Karpas-422 (cell line): ENCODE measurements around the gene SLC25A26. TPM values are rescaled to one million over a fixed set of nuclear protein-coding genes. Genes with fewer than 3 reads are reported as not detected.

Experiments used
- DNase-seq: peaks from one replicate; pipeline ENCODE4 v3.0.0-alpha.2; 2015
- H2AFZ ChIP-seq: fragments of 200-600 bp; sonication (generic); 2 replicates; pipeline ENCODE4 v1.6.1; 2014; ENCODE audit warnings: antibody characterized with exemption, low read length, mixed read lengths
- H3K27ac ChIP-seq: fragments of 200-600 bp; sonication (generic); 2 replicates; pipeline ENCODE4 v1.5.1; 2014; ENCODE audit warnings: mild to moderate bottlenecking, low read length, moderate library complexity
- H3K27me3 ChIP-seq: fragments of 200-600 bp; sonication (generic); 2 replicates; pipeline ENCODE4 v1.6.1; 2014; ENCODE audit warnings: low read length, mixed read lengths
- H3K36me3 ChIP-seq: fragments of 200-600 bp; sonication (generic); 2 replicates; pipeline ENCODE4 v1.6.1; 2014; ENCODE audit warnings: low read length, mixed read lengths; ENCODE audit not compliant: insufficient read depth
- H3K4me1 ChIP-seq: fragments of 200-600 bp; sonication (generic); 2 replicates; pipeline ENCODE4 v1.6.1; 2014; ENCODE audit warnings: mild to moderate bottlenecking, low read length, mixed read lengths
- H3K4me2 ChIP-seq: fragments of 200-600 bp; sonication (generic); 2 replicates; pipeline ENCODE4 v1.6.1; 2014; ENCODE audit warnings: low read length, low read depth, mild to moderate bottlenecking; ENCODE audit not compliant: poor library complexity, severe bottlenecking
- H3K4me3 ChIP-seq: fragments of 200-600 bp; sonication (generic); 2 replicates; pipeline ENCODE4 v1.5.1; 2014; ENCODE audit warnings: mild to moderate bottlenecking, antibody characterized with exemption, low read length, mixed read lengths
- H3K79me2 ChIP-seq: fragments of 200-600 bp; sonication (generic); 2 replicates; pipeline ENCODE4 v1.6.1; 2014; ENCODE audit warnings: mild to moderate bottlenecking, low read length, mixed read lengths
- H3K9ac ChIP-seq: fragments of 200-600 bp; sonication (generic); 2 replicates; pipeline ENCODE4 v1.6.0; 2014; ENCODE audit warnings: low read length
- H3K9me2 ChIP-seq: fragments of 200-600 bp; sonication (generic), shearing (Covaris generic); replicated peaks from 2 replicates; pipeline ENCODE4 v1.6.0; 2014; ENCODE audit warnings: mild to moderate bottlenecking, low read length, moderate library complexity; ENCODE audit not compliant: insufficient read depth
- H3K9me3 ChIP-seq: fragments of 300-700, 200-600 bp; sonication (generic); 2 replicates; pipeline ENCODE4 v1.6.1; 2014; ENCODE audit warnings: low read length, mixed read lengths
- H4K20me1 ChIP-seq: fragments of 200-600 bp; sonication (generic); 2 replicates; pipeline ENCODE4 v1.6.1; 2014; ENCODE audit warnings: mild to moderate bottlenecking, antibody characterized with exemption, low read length, low read depth; ENCODE audit not compliant: insufficient read depth
- total RNA-seq: library from RNA; depleted of rRNA; stranded (reverse); fragments of >200 nt; shearing (Covaris generic); gene quantifications from 2 replicates; pipeline ENCODE4 v1.2.3, GENCODE V29; 2014; ENCODE audit warnings: low replicate concordance; rRNA removed

The SLC25A26 gene
- total RNA-seq = 23.2 and 42.1 TPM in 2 replicates

GRCh38 chr3:66220602-66221377 lies at the start of gene SLC25A26:
TSS of gene SLC25A26 (plus strand) at chr3:66221001. CDS start at chr3:66221095, 94 bp downstream.
- Histone ChIP-seq H4K20me1 (no peaks in the 10 kb centered on the region), H3K9me3 (no peaks in the 10 kb centered on the region), H3K36me3 (peaks cover 5% of the 10 kb centered on the region; the same call in 1 of the 2 replicates), H3K27me3 (no peaks in the 10 kb centered on the region), H3K4me3 (peak within 1 kb of the TSS; percentile 76), H3K79me2 (peaks cover 35% of the 10 kb centered on the region), H2AFZ (peak within 1 kb of the TSS; percentile 82), H3K4me1 (peaks cover 16% of the 10 kb centered on the region), H3K4me2 (peak within 1 kb of the TSS; percentile 97), H3K27ac (no peak within 1 kb of the TSS; the same call in 1 of the 2 replicates), H3K9me2 (no peaks in the 10 kb centered on the region), H3K9ac (peak within 1 kb of the TSS; percentile 76)
- peak; percentile 98 for DNase-seq

- no peak for DNase-seq
- no peak overlapping the region for H3K9ac ChIP-seq
- no peak overlapping the region for H3K4me3 ChIP-seq
Measured at GRCh38 chr3:66172394-66172793, 48.4 kb upstream of the SLC25A26 start.

GRCh38 chr3:66177026-66177425 lies 43.8 kb upstream of the SLC25A26 start:
- no peak overlapping the region for H3K9ac ChIP-seq
- H3K9me2 ChIP-seq = no peaks in the 10 kb centered on the region
- no peak overlapping the region for H2AFZ ChIP-seq
- no peaks in the 10 kb centered on the region for H3K79me2 ChIP-seq
- no peak overlapping the region for H3K4me3 ChIP-seq
- no peaks in the 10 kb centered on the region for H3K4me1 ChIP-seq
- H3K27ac ChIP-seq = no peak overlapping the region
- no peaks in the 10 kb centered on the region for H3K36me3 ChIP-seq
- no peak overlapping the region for H3K4me2 ChIP-seq
- no peaks in the 10 kb centered on the region for H3K27me3 ChIP-seq
- DNase-seq = no peak
- H3K9me3 ChIP-seq = no peaks in the 10 kb centered on the region
- no peaks in the 10 kb centered on the region for H4K20me1 ChIP-seq

More at GRCh38 chr3:66172394-66172793, 48.4 kb upstream of the SLC25A26 start:
- Histone ChIP-seq H2AFZ (no peak overlapping the region), H3K9me2 (no peaks in the 10 kb centered on the region), H3K36me3 (no peaks in the 10 kb centered on the region), H3K27me3 (no peaks in the 10 kb centered on the region), H3K27ac (no peak overlapping the region), H3K79me2 (no peaks in the 10 kb centered on the region), H3K9me3 (no peaks in the 10 kb centered on the region), H3K4me1 (no peaks in the 10 kb centered on the region), H4K20me1 (no peaks in the 10 kb centered on the region), H3K4me2 (no peak overlapping the region)

GRCh38 chr3:66178206-66178605 lies 42.6 kb upstream of the SLC25A26 start:
- H3K36me3 ChIP-seq = no peaks in the 10 kb centered on the region
- H3K4me2 ChIP-seq = no peak overlapping the region
- no peaks in the 10 kb centered on the region for H3K27me3 ChIP-seq
- H3K79me2 ChIP-seq = no peaks in the 10 kb centered on the region
- H4K20me1 ChIP-seq = no peaks in the 10 kb centered on the region
- H3K9me3 ChIP-seq = no peaks in the 10 kb centered on the region
- no peak overlapping the region for H3K9ac ChIP-seq
- H2AFZ ChIP-seq = no peak overlapping the region
- DNase-seq = no peak
- no peak overlapping the region for H3K4me3 ChIP-seq
- H3K4me1 ChIP-seq = no peaks in the 10 kb centered on the region
- H3K9me2 ChIP-seq = no peaks in the 10 kb centered on the region
- no peak overlapping the region for H3K27ac ChIP-seq

- no peak overlapping the region for H3K4me3 ChIP-seq
- no peak overlapping the region for H3K9ac ChIP-seq
- H4K20me1 ChIP-seq = no peaks in the 10 kb centered on the region
- no peak overlapping the region for H3K27ac ChIP-seq
- no peaks in the 10 kb centered on the region for H3K4me1 ChIP-seq
- no peak overlapping the region for H2AFZ ChIP-seq
- no peaks in the 10 kb centered on the region for H3K9me3 ChIP-seq
- H3K4me2 ChIP-seq = no peak overlapping the region
- no peaks in the 10 kb centered on the region for H3K36me3 ChIP-seq
- no peaks in the 10 kb centered on the region for H3K9me2 ChIP-seq
- H3K27me3 ChIP-seq = no peaks in the 10 kb centered on the region
- DNase-seq = no peak
- no peaks in the 10 kb centered on the region for H3K79me2 ChIP-seq
Measured at GRCh38 chr3:66179793-66180192, 41.0 kb upstream of the SLC25A26 start.

- Histone ChIP-seq H4K20me1 (no peaks in the 10 kb centered on the region), H3K9ac (no peak overlapping the region), H3K36me3 (no peaks in the 10 kb centered on the region), H3K79me2 (no peaks in the 10 kb centered on the region), H3K4me1 (no peaks in the 10 kb centered on the region), H3K4me2 (no peak overlapping the region), H3K9me2 (no peaks in the 10 kb centered on the region), H3K9me3 (no peaks in the 10 kb centered on the region), H3K4me3 (no peak overlapping the region), H2AFZ (no peak overlapping the region), H3K27me3 (no peaks in the 10 kb centered on the region), H3K27ac (no peak overlapping the region)
- DNase-seq = no peak
Measured at GRCh38 chr3:66181764-66182163, 39.0 kb upstream of the SLC25A26 start.

GRCh38 chr3:66182246-66182645 lies 38.6 kb upstream of the SLC25A26 start:
- Histone ChIP-seq H3K9ac (no peak overlapping the region), H3K9me2 (no peaks in the 10 kb centered on the region), H3K9me3 (no peaks in the 10 kb centered on the region), H3K79me2 (no peaks in the 10 kb centered on the region), H3K4me3 (no peak overlapping the region), H3K27me3 (no peaks in the 10 kb centered on the region), H3K36me3 (no peaks in the 10 kb centered on the region), H3K4me1 (no peaks in the 10 kb centered on the region), H3K4me2 (no peak overlapping the region), H4K20me1 (no peaks in the 10 kb centered on the region), H2AFZ (no peak overlapping the region), H3K27ac (no peak overlapping the region)
- no peak for DNase-seq

GRCh38 chr3:66186545-66186944 lies 34.3 kb upstream of the SLC25A26 start:
- no peak overlapping the region for H3K4me2 ChIP-seq
- no peaks in the 10 kb centered on the region for H3K36me3 ChIP-seq
- H3K4me3 ChIP-seq = no peak overlapping the region
- H3K79me2 ChIP-seq = no peaks in the 10 kb centered on the region
- H4K20me1 ChIP-seq = no peaks in the 10 kb centered on the region
- H2AFZ ChIP-seq = no peak overlapping the region
- no peak for DNase-seq
- H3K27ac ChIP-seq = no peak overlapping the region
- no peak overlapping the region for H3K9ac ChIP-seq
- no peaks in the 10 kb centered on the region for H3K9me2 ChIP-seq
- no peaks in the 10 kb centered on the region for H3K27me3 ChIP-seq
- no peaks in the 10 kb centered on the region for H3K4me1 ChIP-seq
- H3K9me3 ChIP-seq = no peaks in the 10 kb centered on the region
